Natural killer cell (primary cell): ENCODE measurements around the gene ZMAT5. TPM values are rescaled to one million over a fixed set of nuclear protein-coding genes. Genes with fewer than 3 reads are reported as not detected.

Source experiments
- ATAC-seq, 3 donors: fragments of 150-1000 bp in 2 of 3; fragments of 200-7000 bp in 1 of 3; cut with Tn5 transposase; 1 replicate in 1 of 3; 2 replicates in 2 of 3; pipeline ENCODE4 v1.10.0; 2021; ENCODE audit warnings: mild to moderate bottlenecking in 2 of 3, moderate library complexity in 2 of 3
- DNase-seq, 2 donors: peaks; one replicate each; pipeline versions ENCODE4 v3.0.0 to v3.0.0-alpha.2; 2013 to 2021; ENCODE audit warnings: mixed read lengths in 1 of 2
- H3K27ac ChIP-seq: one replicate; pipeline ENCODE4 v1.5.1; 2013; ENCODE audit warnings: mild to moderate bottlenecking, low read length
- H3K27me3 ChIP-seq: one replicate; pipeline ENCODE4 v1.6.1; 2013; ENCODE audit warnings: low read length; ENCODE audit not compliant: control insufficient read depth, insufficient read depth
- H3K36me3 ChIP-seq: one replicate; pipeline ENCODE4 v1.6.1; 2013; ENCODE audit warnings: low read length; ENCODE audit not compliant: control insufficient read depth, insufficient read depth
- H3K4me1 ChIP-seq: one replicate; pipeline ENCODE4 v1.6.1; 2013; ENCODE audit warnings: low read length; ENCODE audit not compliant: control insufficient read depth, insufficient read depth
- H3K4me3 ChIP-seq: one replicate; pipeline ENCODE4 v1.5.1; 2013; ENCODE audit warnings: low read length
- H3K9me3 ChIP-seq: one replicate; pipeline ENCODE4 v1.6.1; 2013; ENCODE audit warnings: low read length; ENCODE audit not compliant: control insufficient read depth, insufficient read depth
- H3K27ac Mint-ChIP-seq, 2 donors: one replicate each; pipeline ENCODE4 v1.8.0; 2022; ENCODE audit warnings: mild to moderate bottlenecking in 2 of 2, mixed read lengths in 2 of 2, moderate library complexity in 1 of 2
- H3K27me3 Mint-ChIP-seq, 2 donors: one replicate each; pipeline ENCODE4 v1.8.0; 2022; ENCODE audit warnings: low read depth in 2 of 2, mixed read lengths in 2 of 2
- H3K36me3 Mint-ChIP-seq: one replicate; pipeline ENCODE4 v1.8.0; 2022; ENCODE audit warnings: mixed read lengths
- H3K4me1 Mint-ChIP-seq, 2 donors: one replicate each; pipeline ENCODE4 v1.8.0; 2022; ENCODE audit warnings: mixed read lengths in 2 of 2
- H3K4me3 Mint-ChIP-seq: one replicate; pipeline ENCODE4 v1.8.0; 2022; ENCODE audit warnings: mild to moderate bottlenecking, moderate library complexity, mixed read lengths
- H3K9me3 Mint-ChIP-seq, 2 donors: one replicate each; pipeline ENCODE4 v1.8.0; 2022; ENCODE audit warnings: mixed read lengths in 2 of 2
- WGBS: methylation state at CpG from one replicate; pipeline ENCODE4 v1.1.7; 2013; ENCODE audit warnings: missing lambda C conversion rate; ENCODE audit not compliant: insufficient coverage; 5-methylcytosine and 5-hydroxymethylcytosine counted together
- intact Hi-C: fragments of 100-400 bp; cut with micrococcal nuclease; formaldehyde crosslinking; loops from one replicate; pipeline ENCODE4 v1.14.2; 2022
- total RNA-seq, 4 donors: library from RNA; stranded (reverse); fragments of 120-200 nt in 1 of 4; gene quantifications; one replicate each; pipeline versions ENCODE4 v1.2.3 to v1.2.4, GENCODE V29; 2013 to 2022
- TF ChIP-seq, protein P1 (sequence below): fragments of 200-600 bp; IDR thresholded peaks from one replicate; pipeline ENCODE4 v1.8.0; 2022; ENCODE audit warnings: antibody characterized with exemption

The ZMAT5 gene
- total RNA-seq, 3 donors from 2014 or later (not counting 1 experiment from before 2014, with no cell fraction given): 15.9 to 20.0 (median 16.0) TPM

DNA sequence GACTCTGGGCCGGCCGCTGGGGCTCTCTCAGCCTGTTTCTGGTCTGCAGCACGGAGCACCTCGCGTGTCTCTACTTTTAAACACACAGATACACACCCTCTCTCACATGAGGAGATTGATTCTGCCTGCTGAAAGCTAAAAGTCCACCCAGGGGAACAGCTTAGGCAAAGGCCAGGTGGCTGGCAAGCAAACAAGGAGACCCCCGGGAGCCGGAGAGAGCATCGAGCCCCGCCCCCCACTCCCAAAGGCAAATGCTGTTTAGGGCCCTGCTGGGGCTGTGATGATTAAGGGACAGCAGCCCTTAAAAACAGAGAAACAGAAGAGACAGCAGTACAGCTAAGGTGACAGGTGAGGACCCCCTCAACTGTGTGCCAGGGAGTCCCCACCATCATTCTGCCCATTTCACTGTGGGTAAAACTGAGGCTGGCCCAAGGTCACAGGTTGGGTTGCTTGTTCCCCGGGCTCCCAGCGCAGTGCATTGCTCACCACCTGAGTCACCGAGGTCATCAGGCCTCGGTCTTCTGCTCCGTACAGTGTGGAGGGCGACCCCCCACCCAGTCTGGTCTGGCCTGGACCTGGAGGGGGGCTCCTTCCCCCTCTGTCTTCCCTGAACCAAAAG lies 40.2 kb downstream of the ZMAT5 start:
- no peak overlapping the region for H3K4me3 Mint-ChIP-seq
- 58% methylated on average over 15 of the region's 15 CpGs for WGBS
- Histone ChIP-seq H3K36me3 (peaks cover 7% of the 10 kb centered on the region), H3K4me3 (no peak overlapping the region), H3K27me3 (no peaks in the 10 kb centered on the region), H3K27ac (no peak overlapping the region), H3K4me1 (no peaks in the 10 kb centered on the region), H3K9me3 (no peaks in the 10 kb centered on the region)
- no peak overlapping the region for H3K27ac Mint-ChIP-seq
- intact Hi-C loops: no loop called here
- DNase-seq (no peak), ATAC-seq (no peak)
- H3K4me1 Mint-ChIP-seq: no peaks in the 10 kb centered on the region
- no peaks in the 10 kb centered on the region for H3K9me3 Mint-ChIP-seq
- H3K27me3 Mint-ChIP-seq: peaks cover 0 to 5% of the 10 kb centered on the region in 2 donors
- TF ChIP-seq, protein P1, sequence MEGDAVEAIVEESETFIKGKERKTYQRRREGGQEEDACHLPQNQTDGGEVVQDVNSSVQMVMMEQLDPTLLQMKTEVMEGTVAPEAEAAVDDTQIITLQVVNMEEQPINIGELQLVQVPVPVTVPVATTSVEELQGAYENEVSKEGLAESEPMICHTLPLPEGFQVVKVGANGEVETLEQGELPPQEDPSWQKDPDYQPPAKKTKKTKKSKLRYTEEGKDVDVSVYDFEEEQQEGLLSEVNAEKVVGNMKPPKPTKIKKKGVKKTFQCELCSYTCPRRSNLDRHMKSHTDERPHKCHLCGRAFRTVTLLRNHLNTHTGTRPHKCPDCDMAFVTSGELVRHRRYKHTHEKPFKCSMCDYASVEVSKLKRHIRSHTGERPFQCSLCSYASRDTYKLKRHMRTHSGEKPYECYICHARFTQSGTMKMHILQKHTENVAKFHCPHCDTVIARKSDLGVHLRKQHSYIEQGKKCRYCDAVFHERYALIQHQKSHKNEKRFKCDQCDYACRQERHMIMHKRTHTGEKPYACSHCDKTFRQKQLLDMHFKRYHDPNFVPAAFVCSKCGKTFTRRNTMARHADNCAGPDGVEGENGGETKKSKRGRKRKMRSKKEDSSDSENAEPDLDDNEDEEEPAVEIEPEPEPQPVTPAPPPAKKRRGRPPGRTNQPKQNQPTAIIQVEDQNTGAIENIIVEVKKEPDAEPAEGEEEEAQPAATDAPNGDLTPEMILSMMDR: no peak
- no peaks in the 10 kb centered on the region for H3K36me3 Mint-ChIP-seq

DNA sequence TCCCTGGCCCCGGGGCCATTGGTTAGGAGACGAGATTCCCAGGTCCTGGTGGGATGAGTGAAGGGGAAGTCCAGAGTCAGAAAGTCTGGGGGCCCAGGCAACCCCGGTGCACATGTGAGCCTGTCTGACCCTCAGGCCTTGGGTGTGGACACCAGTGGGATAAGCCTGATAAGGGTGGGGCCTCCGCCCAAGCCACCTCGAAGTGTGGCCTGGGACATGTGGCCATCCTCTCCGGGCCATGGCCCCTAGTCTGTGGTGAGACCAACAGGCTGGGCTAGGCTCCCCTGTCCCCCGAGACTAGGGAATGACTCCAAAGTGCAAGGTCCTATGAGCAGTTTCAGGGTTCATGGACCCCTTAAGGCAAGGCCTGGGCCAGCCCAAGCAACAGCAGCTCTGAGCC lies 40.7 kb downstream of the ZMAT5 start:
- WGBS: 82% methylated on average over 7 of the region's 7 CpGs
- H3K9me3 Mint-ChIP-seq: no peaks in the 10 kb centered on the region

DNA sequence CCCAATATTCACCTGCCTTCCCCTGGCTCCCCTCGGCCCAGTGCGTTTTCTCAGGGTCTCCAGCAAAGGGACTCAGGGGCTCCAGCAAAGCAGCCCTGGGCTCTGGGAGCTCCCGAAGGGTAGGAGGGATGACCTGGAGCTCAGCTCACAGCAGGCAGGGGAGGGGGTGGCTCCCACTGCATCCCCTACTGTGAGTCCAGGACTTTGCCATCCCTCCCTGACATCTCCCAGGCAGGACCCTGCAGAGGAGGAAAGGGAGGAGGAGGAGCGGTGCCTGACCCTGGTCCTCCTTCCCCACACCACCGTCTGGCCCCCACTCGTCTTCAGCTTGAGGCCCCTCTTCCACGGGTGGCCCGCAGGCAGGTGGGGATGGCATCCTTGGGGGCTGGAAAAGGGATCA lies 42.0 kb downstream of the ZMAT5 start:
- 65% methylated on average over 6 of the region's 8 CpGs for WGBS
- H3K36me3 Mint-ChIP-seq: no peaks in the 10 kb centered on the region
- no peaks in the 10 kb centered on the region for H3K4me1 ChIP-seq

More for the DNA sequence above, 40.7 kb downstream of the ZMAT5 start:
- no peak overlapping the region for H3K27ac Mint-ChIP-seq
- no peaks in the 10 kb centered on the region for H3K4me1 Mint-ChIP-seq
- ATAC-seq (no peak), DNase-seq (no peak)
- Histone ChIP-seq H3K27me3 (peaks cover 3% of the 10 kb centered on the region), H3K4me3 (no peak overlapping the region), H3K9me3 (no peaks in the 10 kb centered on the region), H3K27ac (no peak overlapping the region), H3K4me1 (no peaks in the 10 kb centered on the region), H3K36me3 (peaks cover 7% of the 10 kb centered on the region)
- no peaks in the 10 kb centered on the region for H3K36me3 Mint-ChIP-seq
- no peak overlapping the region for H3K4me3 Mint-ChIP-seq
- TF ChIP-seq, protein P1: no peak
- peaks cover 0 to 9% of the 10 kb centered on the region in 2 donors for H3K27me3 Mint-ChIP-seq
- intact Hi-C loops: no loop called here

More for the DNA sequence above, 42.0 kb downstream of the ZMAT5 start:
- H3K4me3 Mint-ChIP-seq: no peak overlapping the region
- no peaks in the 10 kb centered on the region for H3K4me1 Mint-ChIP-seq
- H3K27me3 ChIP-seq: peaks cover 3% of the 10 kb centered on the region
- H3K4me3 ChIP-seq: no peak overlapping the region
- ATAC-seq (no peak), DNase-seq (no peak)
- no peak overlapping the region for H3K27ac Mint-ChIP-seq
- no peak overlapping the region for H3K27ac ChIP-seq
- intact Hi-C loops: no loop called here
- peaks cover 0 to 9% of the 10 kb centered on the region in 2 donors for H3K27me3 Mint-ChIP-seq
- no peaks in the 10 kb centered on the region for H3K9me3 ChIP-seq
- TF ChIP-seq, protein P1: no peak
- H3K9me3 Mint-ChIP-seq: no peaks in the 10 kb centered on the region
- H3K36me3 ChIP-seq: no peaks in the 10 kb centered on the region
